ENCODE measurements around the gene ADAMTS3.

DNA sequence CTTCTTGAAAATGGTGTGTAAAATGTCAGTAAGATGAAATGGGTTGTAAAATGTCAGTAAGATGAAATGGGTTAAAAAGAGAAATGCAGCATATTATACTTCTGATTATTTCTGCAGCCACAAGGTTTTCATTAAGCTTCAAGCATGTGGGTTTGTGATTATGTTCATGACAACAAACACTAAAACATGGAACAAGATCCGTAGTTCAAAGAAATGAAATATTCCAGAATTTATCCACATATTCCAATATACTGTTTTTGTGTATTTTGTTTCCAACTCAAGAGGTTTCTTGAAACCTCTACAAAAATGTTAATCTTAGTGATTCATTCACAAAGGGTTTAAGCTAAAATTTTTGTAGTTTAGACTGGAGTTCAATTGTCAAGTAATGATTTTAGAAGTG is 84.0 kb downstream of the ADAMTS3 start:
- TF ChIP-seq, protein P1, sequence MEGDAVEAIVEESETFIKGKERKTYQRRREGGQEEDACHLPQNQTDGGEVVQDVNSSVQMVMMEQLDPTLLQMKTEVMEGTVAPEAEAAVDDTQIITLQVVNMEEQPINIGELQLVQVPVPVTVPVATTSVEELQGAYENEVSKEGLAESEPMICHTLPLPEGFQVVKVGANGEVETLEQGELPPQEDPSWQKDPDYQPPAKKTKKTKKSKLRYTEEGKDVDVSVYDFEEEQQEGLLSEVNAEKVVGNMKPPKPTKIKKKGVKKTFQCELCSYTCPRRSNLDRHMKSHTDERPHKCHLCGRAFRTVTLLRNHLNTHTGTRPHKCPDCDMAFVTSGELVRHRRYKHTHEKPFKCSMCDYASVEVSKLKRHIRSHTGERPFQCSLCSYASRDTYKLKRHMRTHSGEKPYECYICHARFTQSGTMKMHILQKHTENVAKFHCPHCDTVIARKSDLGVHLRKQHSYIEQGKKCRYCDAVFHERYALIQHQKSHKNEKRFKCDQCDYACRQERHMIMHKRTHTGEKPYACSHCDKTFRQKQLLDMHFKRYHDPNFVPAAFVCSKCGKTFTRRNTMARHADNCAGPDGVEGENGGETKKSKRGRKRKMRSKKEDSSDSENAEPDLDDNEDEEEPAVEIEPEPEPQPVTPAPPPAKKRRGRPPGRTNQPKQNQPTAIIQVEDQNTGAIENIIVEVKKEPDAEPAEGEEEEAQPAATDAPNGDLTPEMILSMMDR (conservative IDR thresholded peaks at IDR 0.05; ENCODE audit: low read depth in 2 of 2) = no peak
- TF ChIP-seq POLR2AphosphoS5 (IDR thresholded peaks at IDR 0.05; ENCODE audit: low read depth) = no peak
- no peak for TF ChIP-seq EZH2 (IDR thresholded peaks at IDR 0.05; ENCODE audit: low read depth, unreplicated experiment)
- no peak for TF ChIP-seq ZNF114 (CRISPR knock-in tag; IDR thresholded peaks at IDR 0.05)
